ENCODE data around the gene KISS1R. TPM values are rescaled to one million over a fixed set of nuclear protein-coding genes. Genes with fewer than 3 reads are reported as not detected.
"Not testable (repeated sequence)": the region's sequence is repeated elsewhere in the genome, so short reads cannot be mapped to it uniquely, and the experiment has no call there.

Gene KISS1R
- total RNA-seq, 1 donor from 2014 or later = 1.7 TPM

- Mint-ChIP-seq H3K27me3 (ENCODE audit: unreplicated experiment) (no peaks in the 10 kb centered on the region), H3K4me1 (ENCODE audit: unreplicated experiment) (peaks cover 28% of the 10 kb centered on the region), H3K36me3 (ENCODE audit: unreplicated experiment) (no peaks in the 10 kb centered on the region), H3K27ac (ENCODE audit: unreplicated experiment) (no peak overlapping the region), H3K9me3 (ENCODE audit: unreplicated experiment) (no peaks in the 10 kb centered on the region), H3K4me3 (ENCODE audit: unreplicated experiment) (no peak overlapping the region)
- TF ChIP-seq, protein P1, sequence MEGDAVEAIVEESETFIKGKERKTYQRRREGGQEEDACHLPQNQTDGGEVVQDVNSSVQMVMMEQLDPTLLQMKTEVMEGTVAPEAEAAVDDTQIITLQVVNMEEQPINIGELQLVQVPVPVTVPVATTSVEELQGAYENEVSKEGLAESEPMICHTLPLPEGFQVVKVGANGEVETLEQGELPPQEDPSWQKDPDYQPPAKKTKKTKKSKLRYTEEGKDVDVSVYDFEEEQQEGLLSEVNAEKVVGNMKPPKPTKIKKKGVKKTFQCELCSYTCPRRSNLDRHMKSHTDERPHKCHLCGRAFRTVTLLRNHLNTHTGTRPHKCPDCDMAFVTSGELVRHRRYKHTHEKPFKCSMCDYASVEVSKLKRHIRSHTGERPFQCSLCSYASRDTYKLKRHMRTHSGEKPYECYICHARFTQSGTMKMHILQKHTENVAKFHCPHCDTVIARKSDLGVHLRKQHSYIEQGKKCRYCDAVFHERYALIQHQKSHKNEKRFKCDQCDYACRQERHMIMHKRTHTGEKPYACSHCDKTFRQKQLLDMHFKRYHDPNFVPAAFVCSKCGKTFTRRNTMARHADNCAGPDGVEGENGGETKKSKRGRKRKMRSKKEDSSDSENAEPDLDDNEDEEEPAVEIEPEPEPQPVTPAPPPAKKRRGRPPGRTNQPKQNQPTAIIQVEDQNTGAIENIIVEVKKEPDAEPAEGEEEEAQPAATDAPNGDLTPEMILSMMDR (IDR thresholded peaks at IDR 0.05) = no peak
- DNase-seq (ENCODE audit: extremely low spot score, unreplicated experiment) = no peak
Measured at GRCh38 chr19:954672-955494, 37.8 kb downstream of the KISS1R start.

DNA sequence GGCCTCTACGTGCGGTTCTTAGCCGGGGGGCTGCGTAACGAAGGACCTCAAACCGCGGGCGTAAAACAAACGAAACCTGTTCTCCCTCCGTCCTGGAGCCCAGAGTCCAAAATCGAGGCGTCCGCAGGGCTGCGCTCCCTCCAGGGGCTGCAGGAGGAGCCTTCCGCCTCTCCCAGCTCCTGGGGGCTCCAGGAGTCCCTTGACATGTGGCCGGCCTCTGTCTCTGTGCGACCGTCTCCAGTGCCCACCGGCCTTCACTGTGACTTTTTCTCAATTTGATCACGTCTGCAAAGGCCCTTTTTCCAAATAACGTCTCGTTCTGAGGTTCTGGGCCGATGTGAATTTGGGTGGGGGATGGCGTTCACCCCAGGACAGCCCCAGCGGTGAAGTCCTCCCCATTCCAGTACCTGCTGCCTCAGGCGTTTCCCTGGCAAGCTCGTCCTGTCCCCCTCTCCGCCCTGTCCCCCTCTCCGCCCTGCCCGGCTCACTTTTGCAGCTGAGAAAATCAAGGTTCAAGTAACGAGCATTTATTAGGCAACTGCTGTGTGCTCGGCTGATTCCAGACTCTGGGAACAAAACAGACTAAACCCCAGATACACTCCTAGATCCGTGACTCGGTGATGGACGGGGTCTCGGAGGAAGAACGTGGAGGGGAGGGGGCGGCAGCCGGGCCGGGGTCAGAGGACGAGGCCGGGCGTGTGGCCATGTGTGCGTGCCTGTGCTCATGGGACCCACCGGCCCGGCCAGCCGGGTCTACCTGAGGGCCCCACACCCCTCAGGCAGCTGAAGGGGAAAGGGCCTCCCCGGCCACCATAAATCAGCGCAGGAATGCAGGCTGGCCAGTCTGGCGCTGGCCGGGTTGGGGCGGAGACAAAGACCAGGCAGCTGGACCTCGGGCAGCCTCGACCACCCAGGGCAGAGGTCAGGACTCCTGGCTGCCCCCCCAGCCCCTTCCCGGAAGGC is 39.0 kb downstream of the KISS1R start:
- H3K4me3 Mint-ChIP-seq (ENCODE audit: unreplicated experiment) = no peak overlapping the region
- H3K36me3 Mint-ChIP-seq (ENCODE audit: unreplicated experiment) = no peaks in the 10 kb centered on the region
- H3K4me1 Mint-ChIP-seq (ENCODE audit: unreplicated experiment) = peaks cover 24% of the 10 kb centered on the region
- no peak overlapping the region for H3K27ac Mint-ChIP-seq (ENCODE audit: unreplicated experiment)
- no peaks in the 10 kb centered on the region for H3K27me3 Mint-ChIP-seq (ENCODE audit: unreplicated experiment)
- TF ChIP-seq, protein P1 (IDR thresholded peaks at IDR 0.05) = no peak
- no peaks in the 10 kb centered on the region for H3K9me3 Mint-ChIP-seq (ENCODE audit: unreplicated experiment)
- DNase-seq (ENCODE audit: extremely low spot score, unreplicated experiment) = no peak

- Mint-ChIP-seq H3K27ac (ENCODE audit: unreplicated experiment) (no peak overlapping the region), H3K36me3 (ENCODE audit: unreplicated experiment) (no peaks in the 10 kb centered on the region), H3K27me3 (ENCODE audit: unreplicated experiment) (no peaks in the 10 kb centered on the region), H3K4me1 (ENCODE audit: unreplicated experiment) (peaks cover 18% of the 10 kb centered on the region), H3K9me3 (ENCODE audit: unreplicated experiment) (no peaks in the 10 kb centered on the region), H3K4me3 (ENCODE audit: unreplicated experiment) (no peak overlapping the region)
- TF ChIP-seq, protein P1 (IDR thresholded peaks at IDR 0.05) = no peak
- no peak for DNase-seq (ENCODE audit: extremely low spot score, unreplicated experiment)
Measured at GRCh38 chr19:956766-957440, 39.8 kb downstream of the KISS1R start.

DNA sequence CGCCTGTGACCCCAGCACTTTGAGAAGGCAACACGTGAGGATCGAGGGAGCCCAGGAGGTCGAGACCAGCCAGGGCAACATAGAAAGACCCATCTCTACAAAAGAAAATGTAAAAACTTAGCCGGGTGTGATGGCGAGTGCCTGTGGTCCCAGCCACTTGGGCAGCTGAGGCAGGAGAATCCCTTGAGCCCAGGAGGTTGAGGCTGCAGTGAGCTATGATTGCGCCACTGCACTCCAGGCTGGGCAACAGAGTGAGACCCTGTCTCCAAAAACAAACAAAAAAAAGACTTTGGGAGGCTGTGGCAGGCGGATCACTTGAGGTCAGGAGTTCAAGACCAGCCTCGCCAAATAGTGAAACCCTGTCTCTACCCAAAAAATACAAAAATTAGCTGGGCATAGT is 40.4 kb downstream of the KISS1R start:
- not testable (repeated sequence) for H3K4me3 Mint-ChIP-seq (ENCODE audit: unreplicated experiment); H3K36me3 Mint-ChIP-seq (ENCODE audit: unreplicated experiment); H3K9me3 Mint-ChIP-seq (ENCODE audit: unreplicated experiment); H3K27me3 Mint-ChIP-seq (ENCODE audit: unreplicated experiment); H3K27ac Mint-ChIP-seq (ENCODE audit: unreplicated experiment); DNase-seq (ENCODE audit: extremely low spot score, unreplicated experiment)
- peaks cover 18% of the 10 kb centered on the region for H3K4me1 Mint-ChIP-seq (ENCODE audit: unreplicated experiment)

GRCh38 chr19:958967-959855 is 42.1 kb downstream of the KISS1R start:
- no peak overlapping the region for H3K4me3 Mint-ChIP-seq (ENCODE audit: unreplicated experiment)

More at GRCh38 chr19:958967-959855, 42.1 kb downstream of the KISS1R start:
- H3K9me3 Mint-ChIP-seq (ENCODE audit: unreplicated experiment) = no peaks in the 10 kb centered on the region
- DNase-seq (ENCODE audit: extremely low spot score, unreplicated experiment) = no peak
- H3K4me1 Mint-ChIP-seq (ENCODE audit: unreplicated experiment) = peaks cover 20% of the 10 kb centered on the region
- H3K36me3 Mint-ChIP-seq (ENCODE audit: unreplicated experiment) = peaks cover 2% of the 10 kb centered on the region
- H3K27ac Mint-ChIP-seq (ENCODE audit: unreplicated experiment) = no peak overlapping the region
- TF ChIP-seq, protein P1 (IDR thresholded peaks at IDR 0.05) = no peak
- H3K27me3 Mint-ChIP-seq (ENCODE audit: unreplicated experiment) = no peaks in the 10 kb centered on the region

Data from osteocyte (in vitro differentiated cells).